Measurements from ENCODE around the gene APOBR. TPM values are rescaled to one million over a fixed set of nuclear protein-coding genes. Genes with fewer than 3 reads are reported as not detected.
"Not testable (repeated sequence)": the region's sequence is repeated elsewhere in the genome, so short reads cannot be mapped to it uniquely, and the experiment has no call there.

The APOBR gene
- total RNA-seq, 1 experiment from 2014 or later, result not detected

- Histone ChIP-seq H3K9me3 (replicated peaks) (no peaks in the 10 kb centered on the region), H3K4me3 (no peak overlapping the region), H3K27ac (no peak overlapping the region), H3K4me1 (no peaks in the 10 kb centered on the region), H3K36me3 (no peaks in the 10 kb centered on the region), H3K27me3 (peaks cover 2% of the 10 kb centered on the region; the same call in 1 of the 2 replicates)
- no peak for DNase-seq
Measured at GRCh38 chr16:28495795-28496749, 1.6 kb downstream of the APOBR start.

- H3K27me3 ChIP-seq, result peaks cover 2% of the 10 kb centered on the region; the same call in 1 of the 2 replicates
- no peak for DNase-seq
- H3K27ac ChIP-seq, result no peak overlapping the region
- H3K36me3 ChIP-seq, result no peaks in the 10 kb centered on the region
- H3K4me1 ChIP-seq, result no peaks in the 10 kb centered on the region
- no peaks in the 10 kb centered on the region for H3K9me3 ChIP-seq (replicated peaks)
- H3K4me3 ChIP-seq, result no peak overlapping the region
Measured at GRCh38 chr16:28496844-28497243, 2.4 kb downstream of the APOBR start.

- Histone ChIP-seq H3K4me1 (no peaks in the 10 kb centered on the region), H3K9me3 (replicated peaks) (no peaks in the 10 kb centered on the region), H3K36me3 (no peaks in the 10 kb centered on the region), H3K4me3 (no peak overlapping the region), H3K27me3 (peaks cover 2% of the 10 kb centered on the region; the same call in 1 of the 2 replicates), H3K27ac (no peak overlapping the region)
- DNase-seq, result no peak
Measured at GRCh38 chr16:28497386-28497785, 2.9 kb downstream of the APOBR start.

GRCh38 chr16:28497861-28498599, 3.6 kb downstream of the APOBR start:
- Histone ChIP-seq H3K4me1 (no peaks in the 10 kb centered on the region), H3K4me3 (no peak overlapping the region), H3K36me3 (no peaks in the 10 kb centered on the region), H3K9me3 (replicated peaks) (no peaks in the 10 kb centered on the region), H3K27ac (no peak overlapping the region), H3K27me3 (peaks cover 2% of the 10 kb centered on the region; the same call in 1 of the 2 replicates)
- no peak for DNase-seq

- Histone ChIP-seq H3K4me1 (no peaks in the 10 kb centered on the region), H3K4me3 (no peak overlapping the region), H3K9me3 (replicated peaks) (no peaks in the 10 kb centered on the region), H3K36me3 (no peaks in the 10 kb centered on the region), H3K27ac (no peak overlapping the region), H3K27me3 (peaks cover 2% of the 10 kb centered on the region; the same call in 1 of the 2 replicates)
- no peak for DNase-seq
Measured at GRCh38 chr16:28498666-28499381, 4.4 kb downstream of the APOBR start.

- H3K36me3 ChIP-seq, result no peaks in the 10 kb centered on the region
- H3K27me3 ChIP-seq, result peaks cover 2% of the 10 kb centered on the region; the same call in 1 of the 2 replicates
- H3K4me3 ChIP-seq, result no peak overlapping the region
- no peaks in the 10 kb centered on the region for H3K9me3 ChIP-seq (replicated peaks)
- no peaks in the 10 kb centered on the region for H3K4me1 ChIP-seq
- no peak for DNase-seq
- no peak overlapping the region for H3K27ac ChIP-seq
Measured at GRCh38 chr16:28499854-28500253, 5.4 kb downstream of the APOBR start.

- not testable (repeated sequence) for H3K4me3 ChIP-seq; H3K27ac ChIP-seq; H3K36me3 ChIP-seq; H3K27me3 ChIP-seq; H3K4me1 ChIP-seq; H3K9me3 ChIP-seq (replicated peaks); DNase-seq
Measured at GRCh38 chr16:28500476-28501180, 6.2 kb downstream of the APOBR start.

- H3K36me3 ChIP-seq, result no peaks in the 10 kb centered on the region
- no peak for DNase-seq
- no peaks in the 10 kb centered on the region for H3K4me1 ChIP-seq
- no peaks in the 10 kb centered on the region for H3K27me3 ChIP-seq
- no peak overlapping the region for H3K4me3 ChIP-seq
- H3K9me3 ChIP-seq (replicated peaks), result no peaks in the 10 kb centered on the region
- no peak overlapping the region for H3K27ac ChIP-seq
Measured at GRCh38 chr16:28501258-28502232, 7.1 kb downstream of the APOBR start.

GRCh38 chr16:28502290-28502689, 7.8 kb downstream of the APOBR start:
- no peaks in the 10 kb centered on the region for H3K9me3 ChIP-seq (replicated peaks)
- H3K36me3 ChIP-seq, result no peaks in the 10 kb centered on the region
- no peaks in the 10 kb centered on the region for H3K4me1 ChIP-seq
- H3K27me3 ChIP-seq, result no peaks in the 10 kb centered on the region
- no peak overlapping the region for H3K4me3 ChIP-seq
- no peak overlapping the region for H3K27ac ChIP-seq
- DNase-seq, result no peak

GRCh38 chr16:28503470-28504259, 9.2 kb downstream of the APOBR start:
- no peak overlapping the region for H3K4me3 ChIP-seq
- H3K27me3 ChIP-seq, result no peaks in the 10 kb centered on the region
- H3K4me1 ChIP-seq, result no peaks in the 10 kb centered on the region
- no peak overlapping the region for H3K27ac ChIP-seq
- DNase-seq, result no peak
- H3K36me3 ChIP-seq, result no peaks in the 10 kb centered on the region
- H3K9me3 ChIP-seq (replicated peaks), result no peaks in the 10 kb centered on the region

GRCh38 chr16:28504707-28505404, 10.4 kb downstream of the APOBR start:
- Histone ChIP-seq H3K9me3 (replicated peaks) (no peaks in the 10 kb centered on the region), H3K36me3 (no peaks in the 10 kb centered on the region), H3K4me1 (no peaks in the 10 kb centered on the region), H3K27ac (no peak overlapping the region), H3K4me3 (no peak overlapping the region), H3K27me3 (no peaks in the 10 kb centered on the region)
- no peak for DNase-seq

- H3K9me3 ChIP-seq (replicated peaks), result no peaks in the 10 kb centered on the region
- no peaks in the 10 kb centered on the region for H3K4me1 ChIP-seq
- no peaks in the 10 kb centered on the region for H3K27me3 ChIP-seq
- H3K27ac ChIP-seq, result no peak overlapping the region
- H3K36me3 ChIP-seq, result no peaks in the 10 kb centered on the region
- no peak for DNase-seq
- no peak overlapping the region for H3K4me3 ChIP-seq
Measured at GRCh38 chr16:28505489-28506137, 11.2 kb downstream of the APOBR start.

All from SJCRH30 (cell line).